NOMO-1 treated with dmso at 0.1 percent for 144 hours (cell line): Measurements from ENCODE around the gene THADA.

Source experiments
- DNase-seq: peaks from one replicate; lab custom pipeline; 2025; ENCODE audit not compliant: unreplicated experiment; lab: John Stamatoyannopoulos, UW

The THADA gene

GRCh38 chr2:43266711-43267111, 329.1 kb downstream of the THADA start:
- peak; percentile 32 for DNase-seq

- DNase-seq = no peak
Observed at GRCh38 chr2:43265421-43265820, 330.4 kb downstream of the THADA start.

GRCh38 chr2:43265001-43265400, 330.8 kb downstream of the THADA start:
- DNase-seq = no peak

GRCh38 chr2:43262951-43263350, 332.9 kb downstream of the THADA start:
- no peak for DNase-seq

- DNase-seq = no peak
Observed at GRCh38 chr2:43262239-43262638, 333.6 kb downstream of the THADA start.

GRCh38 chr2:43259512-43259911, 336.3 kb downstream of the THADA start:
- DNase-seq = no peak

DNA sequence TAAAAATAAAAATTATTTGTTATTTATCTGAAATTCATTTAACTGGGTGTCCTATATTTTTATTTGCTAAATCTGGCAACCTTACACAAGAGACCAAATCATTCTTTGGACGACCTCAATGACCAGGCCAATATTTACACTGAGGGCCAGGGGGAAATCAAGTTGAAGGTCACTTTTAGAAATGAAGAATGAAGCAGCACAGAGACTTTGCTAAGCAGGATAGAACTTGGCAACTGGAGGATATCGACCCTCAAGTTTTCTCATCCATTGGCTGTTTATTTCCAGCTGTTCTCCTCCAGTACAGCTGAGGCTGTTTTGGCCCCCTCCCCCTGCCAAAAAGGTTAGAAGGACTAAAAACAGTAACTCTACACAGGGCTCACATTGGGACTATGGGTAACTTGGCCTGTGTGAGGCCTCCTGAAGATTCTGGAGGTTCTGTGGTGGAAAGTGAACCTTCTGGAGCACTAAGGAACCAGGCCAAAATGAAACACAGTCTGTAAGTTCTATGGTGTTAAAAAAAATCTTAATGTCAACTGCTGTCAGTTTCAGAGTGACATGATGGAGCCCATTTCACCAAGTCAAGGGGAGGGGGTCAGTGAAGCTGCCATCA, 337.2 kb downstream of the THADA start:
- no peak for DNase-seq

DNA sequence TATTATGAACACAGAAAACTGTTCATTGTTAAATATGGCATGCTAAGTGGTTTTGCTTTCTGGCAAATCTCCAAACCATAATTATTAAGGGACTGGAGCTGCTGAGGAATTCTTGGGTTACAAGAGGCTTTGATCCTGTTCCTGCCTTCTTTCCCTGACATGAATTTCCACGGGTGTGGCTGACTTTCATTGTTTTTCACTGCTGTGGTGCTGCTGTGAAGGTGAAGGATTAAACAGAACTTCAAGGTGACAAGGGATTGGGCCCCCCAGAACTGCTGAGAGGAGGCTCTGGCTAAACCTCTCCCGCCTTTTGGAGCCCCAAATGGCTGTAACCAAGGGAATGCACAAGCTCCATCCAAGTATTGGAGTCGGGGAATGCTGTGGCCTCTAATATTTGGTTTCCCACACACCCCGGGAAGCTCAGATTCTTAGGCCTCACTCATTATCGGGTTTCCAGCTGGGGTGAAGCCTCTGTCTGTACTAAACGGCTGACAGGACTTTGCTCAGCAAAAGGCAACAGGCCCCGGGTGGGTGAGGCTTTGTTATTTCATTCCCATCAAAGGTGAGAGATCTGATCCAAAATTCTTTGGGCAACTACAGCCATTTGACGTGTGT, 340.4 kb downstream of the THADA start:
- DNase-seq = no peak

DNA sequence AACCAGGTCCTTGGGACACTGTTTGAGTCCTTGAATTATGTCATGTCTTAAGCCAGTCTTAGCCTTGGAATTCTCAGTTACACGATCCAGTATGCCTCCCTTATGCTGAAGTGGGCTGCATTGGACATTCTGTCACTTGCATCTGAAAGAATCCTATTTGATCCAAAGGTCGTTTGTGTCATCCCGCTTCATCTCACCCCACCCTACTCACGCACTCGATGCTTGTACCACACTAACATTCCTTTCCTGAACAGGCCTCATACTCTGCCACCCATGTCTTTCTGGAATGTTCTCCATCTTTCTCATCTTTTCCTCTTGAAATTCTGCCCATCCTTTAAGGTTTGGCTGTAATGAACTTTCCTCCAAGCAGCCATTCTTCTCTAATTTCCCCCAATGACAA, 341.5 kb downstream of the THADA start:
- DNase-seq = no peak

DNA sequence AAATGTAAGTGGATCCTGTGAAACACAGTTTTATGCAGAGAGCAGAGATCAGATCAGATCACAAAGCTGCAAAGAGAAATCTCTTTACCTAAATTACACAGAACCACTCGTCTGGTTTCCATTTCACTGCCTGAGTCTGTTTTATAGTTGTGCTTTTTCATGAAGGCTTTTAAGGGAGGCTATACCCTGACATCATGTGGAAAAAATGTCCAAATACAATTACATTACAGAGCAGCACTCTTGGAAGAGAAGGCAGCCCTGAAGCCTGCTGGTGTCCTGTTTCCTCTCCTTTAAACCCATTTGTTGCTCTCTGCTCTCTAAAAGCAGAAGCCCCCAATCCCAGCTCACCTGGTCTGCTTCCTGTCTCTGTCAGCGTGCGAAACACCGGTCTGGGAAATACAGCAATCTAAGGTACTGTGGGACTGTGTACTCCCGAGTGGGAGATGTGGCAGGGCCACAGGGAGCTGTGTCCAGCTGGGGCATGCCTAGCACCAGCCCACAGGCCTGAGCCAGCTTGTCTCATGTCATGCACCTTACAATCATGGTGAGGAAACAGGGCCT, 344.6 kb downstream of the THADA start:
- DNase-seq = no peak

DNA sequence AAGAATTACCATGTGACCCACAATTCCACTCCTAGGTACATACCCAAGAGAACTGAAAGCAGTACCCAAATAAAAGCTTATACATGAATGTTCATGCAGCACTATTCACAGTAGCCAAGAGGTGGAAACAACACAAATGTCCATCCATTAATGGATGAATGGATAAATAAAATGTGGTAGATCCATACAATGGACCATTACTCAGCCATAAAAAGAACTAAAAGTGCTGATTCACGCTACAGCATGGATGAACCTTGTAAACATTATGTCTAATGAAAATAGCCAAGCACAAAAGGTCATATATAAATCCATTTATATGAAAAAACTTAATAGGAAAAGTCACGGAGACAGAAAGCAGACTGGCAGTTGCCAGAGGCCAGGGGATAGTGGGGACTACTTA, 345.8 kb downstream of the THADA start:
- DNase-seq = no peak

- DNase-seq = no peak
Observed at GRCh38 chr2:43248621-43249020, 347.2 kb downstream of the THADA start.

DNA sequence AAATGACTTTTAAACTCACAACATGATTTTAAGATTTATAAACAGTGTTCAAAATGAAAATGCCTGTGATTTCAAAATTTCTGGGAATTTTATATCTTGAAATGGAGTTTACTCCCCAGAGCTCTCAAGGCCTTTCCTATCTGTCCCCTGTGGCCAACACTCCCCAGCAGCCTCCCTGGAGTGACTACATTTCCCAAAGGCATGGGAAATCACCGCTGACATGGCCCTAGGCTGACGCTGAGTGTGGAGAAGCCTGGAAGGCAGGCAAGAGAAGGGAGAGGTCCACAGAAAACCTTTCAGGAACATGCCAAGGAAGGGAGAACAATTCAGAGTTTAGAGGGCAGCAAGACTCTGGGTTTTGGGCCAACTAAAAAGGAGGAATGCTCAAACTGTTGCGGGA, 349.2 kb downstream of the THADA start:
- DNase-seq = no peak

DNA sequence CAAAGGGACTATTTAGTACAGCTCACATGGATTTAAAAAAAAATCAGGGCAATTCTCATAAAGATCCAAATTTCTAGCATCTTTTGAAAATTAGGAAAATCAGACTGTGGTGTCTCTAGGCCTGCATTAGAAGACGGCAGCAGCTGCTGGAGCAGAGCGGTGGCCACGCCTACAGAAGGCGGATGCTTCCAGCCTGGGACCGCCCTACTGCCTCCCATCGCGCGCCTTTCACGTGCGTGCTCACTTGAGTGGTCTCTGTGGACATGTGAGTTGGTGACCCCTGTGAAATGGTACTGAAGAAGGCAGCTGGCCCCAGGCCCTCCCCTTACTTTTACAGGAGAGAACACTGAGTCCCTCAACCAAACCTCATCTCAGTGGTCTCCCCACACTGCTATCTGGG, 354.3 kb downstream of the THADA start:
- DNase-seq = no peak

DNA sequence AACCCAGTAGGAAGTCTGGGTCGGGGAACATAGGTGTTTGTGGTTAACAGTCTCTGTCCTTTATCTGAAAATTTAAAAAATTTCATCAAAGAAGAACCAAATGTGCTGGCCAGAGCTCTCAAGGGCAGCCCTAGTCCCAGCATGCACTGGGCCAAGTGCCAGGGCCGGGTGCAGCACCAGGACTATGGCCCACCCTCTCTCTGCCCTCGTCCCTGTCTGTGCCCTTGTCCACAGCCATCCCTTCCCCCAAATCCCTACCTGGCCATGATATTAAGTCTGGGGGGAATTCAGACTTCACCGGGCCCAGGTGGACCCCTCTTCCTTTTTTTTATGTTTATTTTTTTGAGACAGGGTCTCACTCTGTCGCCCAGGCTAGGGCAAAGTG, 355.1 kb downstream of the THADA start:
- no peak for DNase-seq

GRCh38 chr2:43239981-43240765, 355.7 kb downstream of the THADA start:
- peak; percentile 46 for DNase-seq

GRCh38 chr2:43238813-43239212, 357.0 kb downstream of the THADA start:
- no peak for DNase-seq

- DNase-seq = no peak
Observed at GRCh38 chr2:43238176-43238575, 357.7 kb downstream of the THADA start.

DNA sequence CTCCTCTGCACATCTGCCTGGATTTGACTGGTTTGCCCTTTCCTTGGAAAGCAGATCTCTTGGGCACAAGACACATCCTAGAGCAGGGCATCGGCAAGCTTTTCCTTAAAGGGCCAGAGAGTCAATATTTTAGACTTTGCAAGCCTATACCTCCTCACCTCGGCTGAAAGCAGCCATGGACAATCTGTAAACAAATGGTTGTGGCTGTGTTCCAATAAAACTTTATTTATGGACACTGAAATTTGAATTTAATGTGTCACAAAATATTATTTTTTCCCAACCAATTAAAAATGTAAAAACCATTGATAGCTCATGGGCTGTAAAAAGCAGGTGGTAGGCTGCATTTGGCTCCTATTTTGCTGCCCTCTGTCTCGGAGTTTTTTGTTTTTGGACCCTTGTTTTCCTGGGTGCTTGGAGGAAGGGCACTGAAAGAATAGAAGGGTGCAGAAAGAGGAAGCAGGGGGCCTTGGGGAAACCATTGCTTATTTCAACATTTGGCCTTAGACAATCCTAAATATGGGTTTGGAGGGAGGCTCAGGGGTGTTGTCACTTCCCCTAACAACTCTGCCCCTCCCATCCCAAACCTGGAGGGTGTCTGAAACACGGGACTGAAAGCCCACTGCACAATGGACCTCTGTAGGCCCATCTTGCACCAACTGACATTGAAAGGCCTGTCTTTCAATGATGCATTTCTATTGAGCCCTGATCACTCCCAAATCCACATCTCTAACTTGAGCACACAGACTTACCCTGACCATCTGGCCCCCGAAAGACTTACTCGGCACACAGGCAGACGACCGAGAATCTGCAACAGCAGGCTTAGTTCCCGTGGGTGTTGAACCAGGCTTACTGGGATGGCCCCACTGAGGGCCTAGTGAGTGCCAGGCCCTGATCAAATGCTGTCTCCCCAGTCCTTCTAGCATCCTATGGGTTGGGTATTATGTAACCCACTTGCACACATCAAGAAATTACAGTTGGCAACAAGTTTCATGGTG, 362.3 kb downstream of the THADA start:
- DNase-seq = peak; percentile 66

DNA sequence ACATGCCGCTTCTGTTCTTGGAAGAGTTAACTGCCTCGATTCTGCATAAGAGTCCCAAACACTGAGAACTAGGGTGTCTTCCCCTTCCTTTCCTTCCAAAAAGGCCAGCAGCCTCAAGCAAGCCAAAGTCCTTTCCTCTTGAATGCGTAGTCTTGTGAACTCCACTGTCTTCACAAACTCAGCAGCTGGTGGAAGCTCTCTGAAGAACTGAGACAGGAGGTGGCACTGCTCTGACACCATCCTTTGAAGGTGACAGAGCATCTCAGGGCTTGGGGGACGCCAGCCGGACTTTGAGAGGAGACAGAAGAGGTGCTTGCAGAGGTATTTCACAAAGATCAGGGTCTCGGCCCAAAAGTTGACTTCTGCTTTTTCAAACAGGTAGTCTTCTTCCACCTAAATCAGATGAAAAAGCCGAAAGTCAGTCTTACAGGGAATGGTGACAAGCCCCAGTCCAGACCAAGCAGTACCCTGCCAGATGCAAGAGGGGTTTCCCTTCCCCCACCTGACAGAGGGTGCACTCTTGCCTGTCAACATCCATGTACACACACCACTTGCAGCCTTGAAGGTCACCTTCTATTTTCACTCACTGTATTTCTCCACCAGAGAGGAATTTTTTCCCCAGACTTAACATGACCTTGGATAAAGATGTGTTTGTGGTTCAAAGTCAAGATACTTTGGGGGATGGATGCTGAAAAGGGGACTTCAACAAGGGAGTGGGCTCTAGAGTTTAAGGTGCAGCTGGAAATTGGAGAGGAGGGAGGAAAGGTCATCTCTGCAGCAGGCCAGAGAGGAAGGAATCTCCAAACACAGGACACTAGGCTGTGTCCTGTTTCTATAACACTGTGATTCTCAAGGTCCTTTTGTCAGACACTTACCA, 364.6 kb downstream of the THADA start:
- peak; percentile 59 for DNase-seq
